DND-41 (cell line): ENCODE results near the gene RELT.
A peak's percentile ranks its signal among the peaks of the same experiment; 100 is the strongest.

Source experiments
- ATAC-seq: fragments of 200-7000 bp; cut with Tn5 transposase; 3 replicates; pipeline ENCODE4 v1.9.1; 2021; ENCODE audit warnings: low read depth; ENCODE audit not compliant: insufficient read depth
- DNase-seq: peaks from one replicate; pipeline ENCODE4 v3.0.0-alpha.2; 2020
- H2AFZ ChIP-seq: 2 replicates; pipeline ENCODE4 v1.6.0; 2012; ENCODE audit warnings: low read depth, low read length
- H3K27ac ChIP-seq: 2 replicates; pipeline ENCODE4 v1.5.1; 2012; ENCODE audit warnings: low read length, inconsistent platforms
- H3K27me3 ChIP-seq: fragments of 200-600 bp; sonication (generic); 2 replicates; pipeline ENCODE4 v1.6.0; 2012; ENCODE audit warnings: low read length, mild to moderate bottlenecking, inconsistent platforms; ENCODE audit not compliant: insufficient read depth, poor library complexity
- H3K36me3 ChIP-seq: 2 replicates; pipeline ENCODE4 v1.5.1; 2012; ENCODE audit warnings: low read length, inconsistent platforms; ENCODE audit not compliant: insufficient read depth
- H3K4me1 ChIP-seq: 2 replicates; pipeline ENCODE4 v1.5.1; 2012; ENCODE audit warnings: mild to moderate bottlenecking, low read length; ENCODE audit not compliant: insufficient read depth
- H3K4me2 ChIP-seq: 2 replicates; pipeline ENCODE4 v1.6.0; 2012; ENCODE audit warnings: mild to moderate bottlenecking, moderate library complexity, low read length, inconsistent platforms; ENCODE audit not compliant: insufficient read depth
- H3K4me3 ChIP-seq, 2 experiments: fragments of 200-600 bp in 1 of 2; shearing (Covaris generic) in 1 of 2; 2 replicates each; pipeline ENCODE4 v1.5.1; 2012 to 2016; ENCODE audit warnings: inconsistent platforms in 2 of 2, low read length in 2 of 2, mild to moderate bottlenecking in 2 of 2, low read depth in 1 of 2, moderate library complexity in 1 of 2
- H3K79me2 ChIP-seq: 2 replicates; pipeline ENCODE4 v1.6.0; 2012; ENCODE audit warnings: low read length, inconsistent platforms; ENCODE audit not compliant: insufficient read depth
- H3K9ac ChIP-seq: 2 replicates; pipeline ENCODE4 v1.6.0; 2012; ENCODE audit warnings: low read depth, mild to moderate bottlenecking, inconsistent platforms, low read length, moderate library complexity
- H3K9me3 ChIP-seq: 2 replicates; pipeline ENCODE4 v1.5.1; 2012; ENCODE audit warnings: low read length, moderate library complexity, mild to moderate bottlenecking, inconsistent platforms; ENCODE audit not compliant: insufficient read depth, severe bottlenecking
- H4K20me1 ChIP-seq: 2 replicates; pipeline ENCODE4 v1.6.0; 2012; ENCODE audit warnings: low read length; ENCODE audit not compliant: insufficient read depth
- EZH2 ChIP-seq: IDR thresholded peaks from 3 replicates; pipeline ENCODE4 v1.6.1; 2012; ENCODE audit warnings: borderline replicate concordance, low read depth, mild to moderate bottlenecking, moderate library complexity, low read length, inconsistent platforms; ENCODE audit not compliant: severe bottlenecking
- TF ChIP-seq, protein P1 (sequence below): IDR thresholded peaks from 2 replicates; pipeline ENCODE4 v1.5.1; 2012; ENCODE audit warnings: borderline replicate concordance, low read length, moderate library complexity, mild to moderate bottlenecking; ENCODE audit not compliant: poor library complexity, severe bottlenecking; ENCODE audit errors: extremely low read depth

RELT gene

DNA sequence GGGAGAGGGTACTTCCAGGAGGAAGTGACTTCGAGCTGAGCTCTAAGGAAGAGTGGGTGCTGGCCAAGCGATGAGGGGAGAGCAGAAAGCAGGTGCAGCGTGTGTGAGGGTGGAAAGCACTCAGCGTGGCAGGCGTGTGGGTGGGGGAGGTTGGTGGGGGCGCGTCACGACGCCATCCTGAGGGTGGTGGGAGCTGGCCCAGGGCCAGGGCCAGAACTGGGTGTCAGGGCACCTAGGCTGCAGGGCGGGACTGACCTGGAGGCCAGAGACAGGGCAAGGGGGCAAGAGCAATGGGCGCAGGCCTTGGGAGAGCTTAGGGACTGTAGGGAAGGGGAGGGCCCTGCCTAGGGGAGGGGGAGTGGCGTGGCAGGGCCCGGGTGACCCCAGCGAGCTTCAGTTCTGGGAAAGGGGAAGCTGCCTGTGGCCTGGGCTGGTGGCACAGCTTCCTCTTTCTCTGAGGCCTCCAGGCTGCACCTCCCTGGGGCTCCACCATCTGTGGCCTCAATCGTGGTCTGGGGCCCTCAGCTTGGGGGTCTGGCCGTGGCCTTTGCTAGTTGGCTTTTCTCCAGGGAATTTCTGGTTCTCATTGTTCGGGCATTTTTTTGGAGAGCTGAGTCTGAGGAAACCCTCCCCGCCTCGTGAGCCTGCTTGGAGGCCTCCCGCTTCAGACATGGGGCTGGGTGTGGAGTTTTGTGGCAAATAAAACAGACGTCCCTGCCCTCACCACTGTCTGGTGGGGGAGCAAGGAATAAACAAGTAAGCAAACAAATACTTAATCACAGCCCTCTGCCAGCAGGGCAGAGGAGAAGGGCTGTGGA lies 8.9 kb downstream of the RELT start:
- DNase-seq = peak; percentile 40
- peaks cover 98% of the 10 kb centered on the region for H4K20me1 ChIP-seq
- H3K9me3 ChIP-seq = no peaks in the 10 kb centered on the region
- no peak overlapping the region for H2AFZ ChIP-seq
- H3K9ac ChIP-seq = 0 out of 2 replicates have a peak overlapping the region, but pooled peaks have one; percentile 12
- H3K27me3 ChIP-seq = no peaks in the 10 kb centered on the region
- 0 out of 3 replicates have a peak, but pooled peaks have one; percentile 38 for ATAC-seq
- H3K36me3 ChIP-seq = peaks cover 26% of the 10 kb centered on the region; the same call in 1 of the 2 replicates
- H3K4me2 ChIP-seq = no peak overlapping the region
- peak overlapping the region; percentile 53 for H3K27ac ChIP-seq
- H3K4me1 ChIP-seq = peaks cover 41% of the 10 kb centered on the region
- H3K4me3 ChIP-seq = no peak overlapping the region
- TF ChIP-seq, protein P1, sequence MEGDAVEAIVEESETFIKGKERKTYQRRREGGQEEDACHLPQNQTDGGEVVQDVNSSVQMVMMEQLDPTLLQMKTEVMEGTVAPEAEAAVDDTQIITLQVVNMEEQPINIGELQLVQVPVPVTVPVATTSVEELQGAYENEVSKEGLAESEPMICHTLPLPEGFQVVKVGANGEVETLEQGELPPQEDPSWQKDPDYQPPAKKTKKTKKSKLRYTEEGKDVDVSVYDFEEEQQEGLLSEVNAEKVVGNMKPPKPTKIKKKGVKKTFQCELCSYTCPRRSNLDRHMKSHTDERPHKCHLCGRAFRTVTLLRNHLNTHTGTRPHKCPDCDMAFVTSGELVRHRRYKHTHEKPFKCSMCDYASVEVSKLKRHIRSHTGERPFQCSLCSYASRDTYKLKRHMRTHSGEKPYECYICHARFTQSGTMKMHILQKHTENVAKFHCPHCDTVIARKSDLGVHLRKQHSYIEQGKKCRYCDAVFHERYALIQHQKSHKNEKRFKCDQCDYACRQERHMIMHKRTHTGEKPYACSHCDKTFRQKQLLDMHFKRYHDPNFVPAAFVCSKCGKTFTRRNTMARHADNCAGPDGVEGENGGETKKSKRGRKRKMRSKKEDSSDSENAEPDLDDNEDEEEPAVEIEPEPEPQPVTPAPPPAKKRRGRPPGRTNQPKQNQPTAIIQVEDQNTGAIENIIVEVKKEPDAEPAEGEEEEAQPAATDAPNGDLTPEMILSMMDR = no peak
- no peak for TF ChIP-seq EZH2
- H3K79me2 ChIP-seq = peaks cover 99% of the 10 kb centered on the region

- Histone ChIP-seq H3K4me1 (peaks cover 38% of the 10 kb centered on the region), H3K4me2 (no peak overlapping the region), H3K9me3 (no peaks in the 10 kb centered on the region), H2AFZ (no peak overlapping the region), H3K27me3 (no peaks in the 10 kb centered on the region), H4K20me1 (peaks cover 98% of the 10 kb centered on the region), H3K79me2 (peaks cover 96% of the 10 kb centered on the region), H3K36me3 (peaks cover 24% of the 10 kb centered on the region), H3K9ac (no peak overlapping the region), H3K27ac (peak overlapping the region; percentile 53; the same call in 1 of the 2 replicates), H3K4me3 (no peak overlapping the region)
- TF ChIP-seq EZH2 = no peak
- TF ChIP-seq, protein P1 = no peak
- ATAC-seq = no peak
- DNase-seq = no peak
Observed at GRCh38 chr11:73386016-73386415, 9.8 kb downstream of the RELT start.

- Histone ChIP-seq H3K79me2 (peaks cover 90% of the 10 kb centered on the region), H2AFZ (no peak overlapping the region), H3K27me3 (no peaks in the 10 kb centered on the region), H3K27ac (peak overlapping the region; percentile 51), H3K36me3 (peaks cover 27% of the 10 kb centered on the region), H3K9ac (no peak overlapping the region), H3K9me3 (no peaks in the 10 kb centered on the region), H3K4me3 (no peak overlapping the region), H3K4me1 (peaks cover 38% of the 10 kb centered on the region), H4K20me1 (peaks cover 94% of the 10 kb centered on the region), H3K4me2 (no peak overlapping the region)
- ATAC-seq = no peak
- TF ChIP-seq EZH2 = no peak
- TF ChIP-seq, protein P1 = no peak
- DNase-seq = no peak
Observed at GRCh38 chr11:73386546-73386945, 10.3 kb downstream of the RELT start.
